OCI-LY1 (cell line): Measurements from ENCODE around the gene MEPCE.

Source experiments
- CTCF ChIP-seq: fragments of 200-600 bp; sonication (generic), shearing (Covaris generic); IDR thresholded peaks from 2 replicates; pipeline ENCODE4 v1.5.1; 2017; ENCODE audit warnings: mild to moderate bottlenecking, antibody characterized with exemption, low read length, moderate library complexity, mixed read lengths
- EZH2 ChIP-seq: fragments of 200-600 bp; sonication (generic), shearing (Covaris generic); IDR thresholded peaks from 2 replicates; pipeline ENCODE4 v1.8.0; 2017; ENCODE audit warnings: borderline replicate concordance, mixed run types, mild to moderate bottlenecking, antibody characterized with exemption, low read length, moderate library complexity, mixed read lengths

GRCh38 chr7:100455206-100455605, 25.6 kb downstream of the MEPCE start:
- TF ChIP-seq CTCF (no peak), EZH2 (no peak)
